ENCODE measurements around the gene PLEKHA6. TPM values are rescaled to one million over a fixed set of nuclear protein-coding genes. Genes with fewer than 3 reads are reported as not detected.

PLEKHA6 gene
- total RNA-seq, 4 donors from 2014 or later: 4.3 to 13.2 (median 7.7) TPM

GRCh38 chr1:204266504-204267034, 93.2 kb downstream of the PLEKHA6 start:
- in situ Hi-C loops (cut with MboI; ENCODE audit: low sequenced_read_pairs in 4 of 4): no loop called here
- DNase-seq (no peak), ATAC-seq (no peak)
- Histone ChIP-seq H3K4me3 (no peak overlapping the region), H3K4me1 (peaks cover 0 to 9% of the 10 kb centered on the region in 2 donors), H3K27me3 (peaks cover 0 to 2% (median 0%) of the 10 kb centered on the region in 3 donors), H3K9me3 (no peaks in the 10 kb centered on the region), H3K36me3 (no peaks in the 10 kb centered on the region), H3K27ac (no peak overlapping the region)
- intact Hi-C loops (cut with DNase I; ENCODE audit: low total_unique reads): no loop called here
- no peak for TF ChIP-seq CTCF (IDR thresholded peaks at IDR 0.05 in 4 of 5, conservative IDR thresholded peaks at IDR 0.05 in 1 of 5)

- H3K4me3 ChIP-seq: no peak overlapping the region
- no peak overlapping the region for H3K27ac ChIP-seq
- H3K36me3 ChIP-seq: no peaks in the 10 kb centered on the region
- intact Hi-C loops (cut with DNase I; ENCODE audit: low total_unique reads) (no loop called here), in situ Hi-C loops (cut with MboI; ENCODE audit: low sequenced_read_pairs in 4 of 4) (no loop called here)
- no peaks in the 10 kb centered on the region for H3K9me3 ChIP-seq
- TF ChIP-seq CTCF (IDR thresholded peaks at IDR 0.05 in 4 of 5, conservative IDR thresholded peaks at IDR 0.05 in 1 of 5) (no peak), POLR2A (IDR thresholded peaks at IDR 0.05) (no peak)
- DNase-seq (peak in 1 of 2 donors; percentile 29), ATAC-seq (peak; percentile 35 to 37)
- H3K27me3 ChIP-seq: peaks cover 0 to 2% (median 0%) of the 10 kb centered on the region in 3 donors
- peaks cover 0 to 9% of the 10 kb centered on the region in 2 donors for H3K4me1 ChIP-seq
Observed at GRCh38 chr1:204265665-204266064, 94.1 kb downstream of the PLEKHA6 start.

- intact Hi-C loops (cut with DNase I; ENCODE audit: low total_unique reads): no loop called here
- DNase-seq: no peak
- Histone ChIP-seq H3K9me3 (no peaks in the 10 kb centered on the region), H3K4me1 (peaks cover 0 to 9% of the 10 kb centered on the region in 2 donors), H3K27ac (no peak overlapping the region), H3K4me3 (no peak overlapping the region), H3K27me3 (peaks cover 0 to 2% (median 0%) of the 10 kb centered on the region in 3 donors), H3K36me3 (no peaks in the 10 kb centered on the region)
- ATAC-seq: no peak
- no peak for TF ChIP-seq CTCF (IDR thresholded peaks at IDR 0.05 in 4 of 5, conservative IDR thresholded peaks at IDR 0.05 in 1 of 5)
- TF ChIP-seq POLR2A (IDR thresholded peaks at IDR 0.05): no peak
- in situ Hi-C loops (cut with MboI; ENCODE audit: low sequenced_read_pairs in 4 of 4): no loop called here
Observed at GRCh38 chr1:204264805-204265204, 94.9 kb downstream of the PLEKHA6 start.

- intact Hi-C loops (cut with DNase I; ENCODE audit: low total_unique reads) (no loop called here), in situ Hi-C loops (cut with MboI; ENCODE audit: low sequenced_read_pairs in 4 of 4) (no loop called here)
- H3K4me1 ChIP-seq: peaks cover 0 to 9% of the 10 kb centered on the region in 2 donors
- DNase-seq (no peak), ATAC-seq (peak in 1 of 2 donors; percentile 20)
- no peak for TF ChIP-seq CTCF (IDR thresholded peaks at IDR 0.05 in 4 of 5, conservative IDR thresholded peaks at IDR 0.05 in 1 of 5)
- no peak for TF ChIP-seq POLR2A (IDR thresholded peaks at IDR 0.05)
- H3K9me3 ChIP-seq: no peaks in the 10 kb centered on the region
- no peak overlapping the region for H3K4me3 ChIP-seq
- H3K27me3 ChIP-seq: no peaks in the 10 kb centered on the region
- no peak overlapping the region for H3K27ac ChIP-seq
- no peaks in the 10 kb centered on the region for H3K36me3 ChIP-seq
Observed at GRCh38 chr1:204263254-204263910, 96.3 kb downstream of the PLEKHA6 start.
